Measurements from ENCODE around the gene TBX1.
"Not testable (repeated sequence)": the region's sequence is repeated elsewhere in the genome, so short reads cannot be mapped to it uniquely, and the experiment has no call there.

The TBX1 gene

GRCh38 chr22:19775496-19776325 lies 15.1 kb downstream of the TBX1 start:
- no peak overlapping the region for H3K27ac ChIP-seq (ENCODE audit: low read depth, low read length)
- peaks cover 0 to 34% of the 10 kb centered on the region in 2 donors for H3K27me3 ChIP-seq (ENCODE audit: control insufficient read depth in 1 of 2, insufficient read depth in 2 of 2, low read length in 2 of 2)
- H3K9ac ChIP-seq (ENCODE audit: low read length): no peak overlapping the region

GRCh38 chr22:19776433-19777031 lies 16.0 kb downstream of the TBX1 start:
- H3K9ac ChIP-seq (ENCODE audit: low read length): no peak overlapping the region
- H3K36me3 ChIP-seq (ENCODE audit: insufficient read depth, low read length): no peaks in the 10 kb centered on the region
- peaks cover 1 to 30% of the 10 kb centered on the region in 2 donors for H3K27me3 ChIP-seq (ENCODE audit: control insufficient read depth in 1 of 2, insufficient read depth in 2 of 2, low read length in 2 of 2)
- no peaks in the 10 kb centered on the region for H3K9me3 ChIP-seq (ENCODE audit: low read length)
- no peaks in the 10 kb centered on the region for H3K4me1 ChIP-seq (ENCODE audit: insufficient read depth, low read length)
- no peak overlapping the region for H3K4me3 ChIP-seq (ENCODE audit: low read depth in 1 of 2, low read length in 2 of 2)
- no peak overlapping the region for H3K27ac ChIP-seq (ENCODE audit: low read depth, low read length)

More at GRCh38 chr22:19775496-19776325, 15.1 kb downstream of the TBX1 start:
- H3K36me3 ChIP-seq (ENCODE audit: insufficient read depth, low read length): no peaks in the 10 kb centered on the region
- H3K9me3 ChIP-seq (ENCODE audit: low read length): no peaks in the 10 kb centered on the region
- no peak overlapping the region for H3K4me3 ChIP-seq (ENCODE audit: low read depth in 1 of 2, low read length in 2 of 2)
- H3K4me1 ChIP-seq (ENCODE audit: insufficient read depth, low read length): no peaks in the 10 kb centered on the region

- H3K4me1 ChIP-seq (ENCODE audit: insufficient read depth, low read length); H3K4me3 ChIP-seq (ENCODE audit: low read depth in 1 of 2, low read length in 2 of 2); H3K9ac ChIP-seq (ENCODE audit: low read length); H3K27ac ChIP-seq (ENCODE audit: low read depth, low read length); H3K36me3 ChIP-seq (ENCODE audit: insufficient read depth, low read length); H3K9me3 ChIP-seq (ENCODE audit: low read length): not testable (repeated sequence)
- H3K27me3 ChIP-seq (ENCODE audit: control insufficient read depth in 1 of 2, insufficient read depth in 2 of 2, low read length in 2 of 2): peaks cover 7 to 24% of the 10 kb centered on the region in 2 donors
Measured at GRCh38 chr22:19777192-19777591, 16.6 kb downstream of the TBX1 start.

GRCh38 chr22:19779011-19779421 lies 18.4 kb downstream of the TBX1 start:
- Histone ChIP-seq H3K36me3 (ENCODE audit: insufficient read depth, low read length) (no peaks in the 10 kb centered on the region), H3K27ac (ENCODE audit: low read depth, low read length) (no peak overlapping the region), H3K4me3 (ENCODE audit: low read depth in 1 of 2, low read length in 2 of 2) (no peak overlapping the region), H3K27me3 (ENCODE audit: control insufficient read depth in 1 of 2, insufficient read depth in 2 of 2, low read length in 2 of 2) (peaks cover 7 to 25% of the 10 kb centered on the region in 2 donors), H3K9me3 (ENCODE audit: low read length) (no peaks in the 10 kb centered on the region), H3K9ac (ENCODE audit: low read length) (no peak overlapping the region), H3K4me1 (ENCODE audit: insufficient read depth, low read length) (no peaks in the 10 kb centered on the region)

- no peak overlapping the region for H3K27ac ChIP-seq (ENCODE audit: low read depth, low read length)
- H3K9me3 ChIP-seq (ENCODE audit: low read length): no peaks in the 10 kb centered on the region
- H3K9ac ChIP-seq (ENCODE audit: low read length): no peak overlapping the region
- no peaks in the 10 kb centered on the region for H3K36me3 ChIP-seq (ENCODE audit: insufficient read depth, low read length)
- H3K27me3 ChIP-seq (ENCODE audit: control insufficient read depth in 1 of 2, insufficient read depth in 2 of 2, low read length in 2 of 2): peaks cover 7 to 30% of the 10 kb centered on the region in 2 donors
- no peak overlapping the region for H3K4me3 ChIP-seq (ENCODE audit: low read depth in 1 of 2, low read length in 2 of 2)
- H3K4me1 ChIP-seq (ENCODE audit: insufficient read depth, low read length): no peaks in the 10 kb centered on the region
Measured at GRCh38 chr22:19779685-19780268, 19.2 kb downstream of the TBX1 start.

- no peak overlapping the region for H3K9ac ChIP-seq (ENCODE audit: low read length)
- peaks cover 7 to 20% of the 10 kb centered on the region in 2 donors for H3K27me3 ChIP-seq (ENCODE audit: control insufficient read depth in 1 of 2, insufficient read depth in 2 of 2, low read length in 2 of 2)
- no peaks in the 10 kb centered on the region for H3K9me3 ChIP-seq (ENCODE audit: low read length)
- no peaks in the 10 kb centered on the region for H3K36me3 ChIP-seq (ENCODE audit: insufficient read depth, low read length)
- H3K4me3 ChIP-seq (ENCODE audit: low read depth in 1 of 2, low read length in 2 of 2): no peak overlapping the region
- H3K4me1 ChIP-seq (ENCODE audit: insufficient read depth, low read length): no peaks in the 10 kb centered on the region
- H3K27ac ChIP-seq (ENCODE audit: low read depth, low read length): no peak overlapping the region
Measured at GRCh38 chr22:19782533-19782932, 22.0 kb downstream of the TBX1 start.

DNA sequence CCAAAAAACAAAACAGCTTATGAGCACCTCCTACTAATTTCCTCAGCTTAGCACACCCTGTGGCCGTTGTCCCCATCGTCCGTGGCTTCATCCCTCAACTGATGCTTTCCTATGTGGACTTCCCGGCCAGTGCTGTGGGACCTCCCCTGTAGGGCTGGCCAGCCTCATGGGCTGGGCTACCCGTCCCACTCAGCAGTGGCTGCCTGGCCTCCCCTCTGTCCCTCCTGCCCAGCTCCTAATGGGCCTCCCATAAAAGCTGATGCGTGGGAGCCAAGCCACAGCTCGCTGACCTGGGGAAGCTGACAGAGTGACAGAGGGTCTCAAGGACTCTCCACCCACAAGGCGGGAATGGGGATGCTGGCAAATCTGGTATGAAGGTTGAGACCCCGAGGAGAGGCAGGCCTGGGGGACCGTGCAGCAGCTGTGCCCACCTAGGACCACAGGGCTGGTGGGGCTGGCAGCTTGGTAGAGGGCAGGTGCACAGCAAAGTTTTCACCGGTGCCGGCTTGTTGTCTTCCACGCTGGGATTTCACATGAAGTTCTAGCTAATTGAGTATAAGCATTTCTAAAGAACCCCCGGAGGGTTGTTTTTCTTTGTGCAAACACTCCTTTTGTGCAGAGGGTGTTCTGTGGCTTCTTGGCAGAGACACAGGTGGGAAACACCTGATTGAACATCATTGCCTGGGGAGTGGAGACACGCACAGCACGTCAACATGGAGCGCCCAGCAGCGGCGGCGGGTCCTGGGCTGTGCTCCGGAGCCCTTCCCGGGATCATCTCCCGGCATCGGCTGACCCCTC lies 23.2 kb downstream of the TBX1 start:
- Histone ChIP-seq H3K36me3 (ENCODE audit: insufficient read depth, low read length) (no peaks in the 10 kb centered on the region), H3K4me3 (ENCODE audit: low read depth in 1 of 2, low read length in 2 of 2) (no peak overlapping the region), H3K9ac (ENCODE audit: low read length) (no peak overlapping the region), H3K27ac (ENCODE audit: low read depth, low read length) (no peak overlapping the region), H3K27me3 (ENCODE audit: control insufficient read depth in 1 of 2, insufficient read depth in 2 of 2, low read length in 2 of 2) (peaks cover 7 to 20% of the 10 kb centered on the region in 2 donors), H3K4me1 (ENCODE audit: insufficient read depth, low read length) (no peaks in the 10 kb centered on the region), H3K9me3 (ENCODE audit: low read length) (no peaks in the 10 kb centered on the region)

GRCh38 chr22:19784384-19785175 lies 24.0 kb downstream of the TBX1 start:
- peaks cover 7 to 17% of the 10 kb centered on the region in 2 donors for H3K27me3 ChIP-seq (ENCODE audit: control insufficient read depth in 1 of 2, insufficient read depth in 2 of 2, low read length in 2 of 2)
- H3K9me3 ChIP-seq (ENCODE audit: low read length): no peaks in the 10 kb centered on the region
- no peaks in the 10 kb centered on the region for H3K36me3 ChIP-seq (ENCODE audit: insufficient read depth, low read length)
- no peak overlapping the region for H3K4me3 ChIP-seq (ENCODE audit: low read depth in 1 of 2, low read length in 2 of 2)
- no peak overlapping the region for H3K27ac ChIP-seq (ENCODE audit: low read depth, low read length)
- H3K4me1 ChIP-seq (ENCODE audit: insufficient read depth, low read length): no peaks in the 10 kb centered on the region
- no peak overlapping the region for H3K9ac ChIP-seq (ENCODE audit: low read length)

DNA sequence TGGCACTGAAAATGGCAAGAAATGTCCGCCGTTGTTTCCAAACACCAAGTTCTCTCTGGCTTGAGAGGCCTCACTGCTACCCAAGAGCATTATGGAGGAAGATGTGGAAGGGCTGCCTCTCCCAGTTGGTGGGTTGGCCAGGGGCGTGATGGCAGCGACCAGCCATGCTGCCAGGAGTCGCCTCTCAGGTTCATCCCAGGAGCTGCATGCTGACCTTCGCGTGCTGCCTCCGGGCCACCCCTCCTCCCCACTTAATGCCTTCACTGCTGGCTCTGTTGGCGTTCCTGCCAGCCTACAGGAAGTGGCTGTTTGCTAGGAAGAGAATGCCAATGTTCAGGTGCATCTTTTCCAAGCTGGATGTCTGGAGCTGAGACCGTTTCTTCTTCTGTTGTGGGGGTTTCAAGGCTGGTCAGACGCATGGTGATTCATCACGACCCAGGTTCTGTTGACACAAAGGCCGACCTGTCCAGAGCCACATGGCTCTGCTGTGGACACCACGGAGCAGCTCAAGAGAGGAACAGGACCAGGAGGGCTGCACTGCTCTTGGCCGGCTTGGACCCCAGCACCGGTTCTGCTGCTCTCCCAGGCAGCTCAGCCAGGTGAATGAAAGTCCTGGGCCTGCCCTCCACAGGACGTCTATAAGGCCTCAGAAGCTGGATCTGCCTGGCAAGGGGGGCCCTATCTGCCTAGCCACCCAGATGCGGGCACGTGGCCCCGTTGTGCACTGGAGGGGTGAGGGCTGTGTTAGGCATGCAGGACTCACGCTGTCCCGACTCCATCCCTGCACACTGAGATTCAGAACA lies 25.1 kb downstream of the TBX1 start:
- no peak overlapping the region for H3K4me3 ChIP-seq (ENCODE audit: low read depth in 1 of 2, low read length in 2 of 2)
- no peak overlapping the region for H3K9ac ChIP-seq (ENCODE audit: low read length)
- no peaks in the 10 kb centered on the region for H3K36me3 ChIP-seq (ENCODE audit: insufficient read depth, low read length)
- H3K4me1 ChIP-seq (ENCODE audit: insufficient read depth, low read length): no peaks in the 10 kb centered on the region
- peaks cover 7 to 17% of the 10 kb centered on the region in 2 donors for H3K27me3 ChIP-seq (ENCODE audit: control insufficient read depth in 1 of 2, insufficient read depth in 2 of 2, low read length in 2 of 2)
- H3K9me3 ChIP-seq (ENCODE audit: low read length): no peaks in the 10 kb centered on the region
- no peak overlapping the region for H3K27ac ChIP-seq (ENCODE audit: low read depth, low read length)

DNA sequence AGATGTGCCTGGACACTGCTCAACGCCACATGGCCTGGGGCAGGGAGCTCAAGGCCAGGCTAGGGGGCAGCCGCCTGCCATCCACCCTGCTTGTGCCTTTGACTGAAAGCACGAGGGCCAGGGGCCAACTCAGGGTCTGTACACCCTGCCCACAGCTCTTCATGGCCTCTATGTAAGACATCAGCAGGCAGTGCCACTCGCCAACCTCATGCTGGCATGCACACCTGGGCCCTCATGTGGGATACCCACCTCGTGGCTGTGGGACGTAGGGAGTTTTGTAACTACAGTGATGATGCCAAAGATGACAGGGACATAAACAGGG lies 25.6 kb downstream of the TBX1 start:
- H3K9ac ChIP-seq (ENCODE audit: low read length): no peak overlapping the region
- no peaks in the 10 kb centered on the region for H3K36me3 ChIP-seq (ENCODE audit: insufficient read depth, low read length)
- no peaks in the 10 kb centered on the region for H3K9me3 ChIP-seq (ENCODE audit: low read length)
- no peak overlapping the region for H3K27ac ChIP-seq (ENCODE audit: low read depth, low read length)
- H3K4me1 ChIP-seq (ENCODE audit: insufficient read depth, low read length): no peaks in the 10 kb centered on the region
- peaks cover 7 to 17% of the 10 kb centered on the region in 2 donors for H3K27me3 ChIP-seq (ENCODE audit: control insufficient read depth in 1 of 2, insufficient read depth in 2 of 2, low read length in 2 of 2)
- H3K4me3 ChIP-seq (ENCODE audit: low read depth in 1 of 2, low read length in 2 of 2): no peak overlapping the region

All from muscle layer of colon (tissue), 2 donors.